ENCODE results near the gene SF1. TPM values are rescaled to one million over a fixed set of nuclear protein-coding genes. Genes with fewer than 3 reads are reported as not detected.
A peak's percentile ranks its signal among the peaks of the same experiment; 100 is the strongest.

The SF1 gene
- total and polyA plus RNA-seq, 4 donors: 76.2 to 213 (median 147) TPM

- Histone ChIP-seq H3K9ac (ENCODE audit: insufficient read depth in 1 of 2, low read length in 2 of 2) (no peak overlapping the region), H3K4me3 (no peak overlapping the region), H3K36me3 (ENCODE audit: control insufficient read depth in 4 of 4, insufficient read depth in 4 of 4, low read length in 4 of 4) (no peaks in the 10 kb centered on the region), H3K27ac (ENCODE audit: low read depth in 1 of 2, low read length in 1 of 2) (no peak overlapping the region), H3K9me3 (ENCODE audit: control insufficient read depth in 4 of 4, insufficient read depth in 3 of 4, low read length in 3 of 4) (no peaks in the 10 kb centered on the region), H3K4me1 (ENCODE audit: control insufficient read depth in 5 of 5, insufficient read depth in 5 of 5, low read length in 5 of 5) (peaks cover 0 to 4% (median 0%) of the 10 kb centered on the region in 5 donors), H3K27me3 (ENCODE audit: control insufficient read depth in 3 of 3, insufficient read depth in 3 of 3, low read length in 2 of 3) (peaks cover 0 to 35% (median 12%) of the 10 kb centered on the region in 3 donors)
- 36 to 50% methylated on average over 9 of the region's 9 CpGs for WGBS, 2 donors
- peak in 1 of 3 donors; percentile 29 for DNase-seq
- ATAC-seq (ENCODE audit: insufficient read depth, low FRiP score): no peak
- no peak for TF ChIP-seq CTCF (IDR thresholded peaks at IDR 0.05; ENCODE audit: control extremely low read depth, extremely low read depth)
Observed at GRCh38 chr11:64726211-64726641, 52.1 kb downstream of the SF1 start.

GRCh38 chr11:64724863-64725532 lies 53.3 kb downstream of the SF1 start:
- no peak for TF ChIP-seq CTCF (IDR thresholded peaks at IDR 0.05; ENCODE audit: control extremely low read depth, extremely low read depth)
- ATAC-seq (ENCODE audit: insufficient read depth, low FRiP score) (no peak), DNase-seq (peak in 1 of 3 donors; percentile 11)
- WGBS, 2 donors: 55 to 67% methylated on average over 7 of the region's 7 CpGs
- Histone ChIP-seq H3K9me3 (ENCODE audit: control insufficient read depth in 4 of 4, insufficient read depth in 3 of 4, low read length in 3 of 4) (no peaks in the 10 kb centered on the region), H3K9ac (ENCODE audit: insufficient read depth in 1 of 2, low read length in 2 of 2) (no peak overlapping the region), H3K4me3 (no peak overlapping the region), H3K27me3 (ENCODE audit: control insufficient read depth in 3 of 3, insufficient read depth in 3 of 3, low read length in 2 of 3) (peaks cover 0 to 38% (median 11%) of the 10 kb centered on the region in 3 donors), H3K4me1 (ENCODE audit: control insufficient read depth in 5 of 5, insufficient read depth in 5 of 5, low read length in 5 of 5) (peaks cover 0 to 4% (median 0%) of the 10 kb centered on the region in 5 donors), H3K36me3 (ENCODE audit: control insufficient read depth in 4 of 4, insufficient read depth in 4 of 4, low read length in 4 of 4) (no peaks in the 10 kb centered on the region), H3K27ac (ENCODE audit: low read depth in 1 of 2, low read length in 1 of 2) (no peak overlapping the region)

GRCh38 chr11:64723907-64724862 lies 54.2 kb downstream of the SF1 start:
- no peaks in the 10 kb centered on the region for H3K9me3 ChIP-seq (ENCODE audit: control insufficient read depth in 4 of 4, insufficient read depth in 3 of 4, low read length in 3 of 4)
- H3K4me3 ChIP-seq: no peak overlapping the region
- no peak for TF ChIP-seq CTCF (IDR thresholded peaks at IDR 0.05; ENCODE audit: control extremely low read depth, extremely low read depth)
- WGBS, 2 donors: 59 to 67% methylated on average over 9 of the region's 9 CpGs
- no peak for ATAC-seq (ENCODE audit: insufficient read depth, low FRiP score)
- DNase-seq: no peak
- H3K27me3 ChIP-seq (ENCODE audit: control insufficient read depth in 3 of 3, insufficient read depth in 3 of 3, low read length in 2 of 3): peaks cover 0 to 46% (median 13%) of the 10 kb centered on the region in 3 donors
- no peaks in the 10 kb centered on the region for H3K36me3 ChIP-seq (ENCODE audit: control insufficient read depth in 4 of 4, insufficient read depth in 4 of 4, low read length in 4 of 4)
- H3K9ac ChIP-seq (ENCODE audit: insufficient read depth in 1 of 2, low read length in 2 of 2): no peak overlapping the region
- peaks cover 0 to 4% (median 0%) of the 10 kb centered on the region in 5 donors for H3K4me1 ChIP-seq (ENCODE audit: control insufficient read depth in 5 of 5, insufficient read depth in 5 of 5, low read length in 5 of 5)
- H3K27ac ChIP-seq (ENCODE audit: low read depth in 1 of 2, low read length in 1 of 2): no peak overlapping the region
